Neuronal stem cell (in vitro differentiated cells): ENCODE measurements around the gene TLL1.
A peak's percentile ranks its signal among the peaks of the same experiment; 100 is the strongest.

Experiments
- DNase-seq: peaks from one replicate; pipeline ENCODE4 v3.0.0-alpha.2; 2013; ENCODE audit warnings: low spot score
- H2AFZ ChIP-seq: one replicate; pipeline ENCODE4 v1.6.1; 2013; ENCODE audit warnings: mild to moderate bottlenecking, low read length, inconsistent platforms
- H2AK5ac ChIP-seq: 2 replicates; pipeline ENCODE4 v1.6.1; 2013; ENCODE audit warnings: low read depth, mild to moderate bottlenecking, inconsistent platforms, low read length, moderate library complexity, mixed read lengths
- H2BK120ac ChIP-seq: 2 replicates; pipeline ENCODE4 v1.6.1; 2013; ENCODE audit warnings: low read depth, mild to moderate bottlenecking, inconsistent platforms, low read length, moderate library complexity, mixed read lengths
- H2BK12ac ChIP-seq: one replicate; pipeline ENCODE4 v1.6.1; 2013; ENCODE audit warnings: low read length, inconsistent platforms
- H2BK15ac ChIP-seq: 2 replicates; pipeline ENCODE4 v1.6.1; 2013; ENCODE audit warnings: mild to moderate bottlenecking, low read length, inconsistent platforms, mixed read lengths
- H2BK5ac ChIP-seq: one replicate; pipeline ENCODE4 v1.6.1; 2013; ENCODE audit warnings: inconsistent platforms, mild to moderate bottlenecking, low read length, moderate library complexity
- H3K14ac ChIP-seq: one replicate; pipeline ENCODE4 v1.6.1; 2013; ENCODE audit warnings: low read length, inconsistent platforms
- H3K18ac ChIP-seq: 2 replicates; pipeline ENCODE4 v1.6.1; 2013; ENCODE audit warnings: low read length, inconsistent platforms
- H3K23ac ChIP-seq: 2 replicates; pipeline ENCODE4 v1.6.1; 2013; ENCODE audit warnings: low read depth, mild to moderate bottlenecking, mixed read lengths, low read length, inconsistent platforms; ENCODE audit not compliant: poor library complexity
- H3K27ac ChIP-seq: replicated peaks from 3 replicates; pipeline ENCODE4 v1.5.1; 2013; ENCODE audit warnings: low read length, inconsistent platforms
- H3K27me3 ChIP-seq, 3 experiments: 2 replicates each; pipeline ENCODE4 v1.6.1; 2013; ENCODE audit warnings: low read length in 3 of 3, mild to moderate bottlenecking in 2 of 3, inconsistent platforms in 1 of 3, low read depth in 1 of 3, mixed read lengths in 1 of 3, moderate library complexity in 1 of 3; ENCODE audit not compliant: control insufficient read depth in 3 of 3, insufficient read depth in 3 of 3
- H3K36me3 ChIP-seq, 2 donors: replicated peaks in 1 of 2; 2 replicates each; pipeline ENCODE4 v1.6.1; 2013; ENCODE audit warnings: low read length in 2 of 2; ENCODE audit not compliant: control insufficient read depth in 2 of 2, insufficient read depth in 2 of 2
- H3K4ac ChIP-seq: 2 replicates; pipeline ENCODE4 v1.6.1; 2013; ENCODE audit warnings: inconsistent platforms, mild to moderate bottlenecking, low read length, moderate library complexity
- H3K4me1 ChIP-seq, 2 donors: 1 replicate in 1 of 2; 2 replicates in 1 of 2; pipeline ENCODE4 v1.6.1; 2013; ENCODE audit warnings: low read length in 2 of 2, low read depth in 1 of 2; ENCODE audit not compliant: control insufficient read depth in 2 of 2, insufficient read depth in 1 of 2
- H3K4me2 ChIP-seq: one replicate; pipeline ENCODE4 v1.6.1; 2013; ENCODE audit warnings: mild to moderate bottlenecking, low read length, inconsistent platforms; ENCODE audit not compliant: insufficient read depth, poor library complexity, severe bottlenecking
- H3K4me3 ChIP-seq, 2 donors: 2 replicates each; pipeline ENCODE4 v1.5.1; 2013; ENCODE audit warnings: low read length in 2 of 2, mild to moderate bottlenecking in 2 of 2, inconsistent platforms in 1 of 2, moderate library complexity in 1 of 2
- H3K79me1 ChIP-seq: one replicate; pipeline ENCODE4 v1.6.1; 2013; ENCODE audit warnings: low read depth, mild to moderate bottlenecking, inconsistent platforms, low read length, moderate library complexity
- H3K9ac ChIP-seq: one replicate; pipeline ENCODE4 v1.6.1; 2013; ENCODE audit warnings: mild to moderate bottlenecking, low read depth, low read length, inconsistent platforms; ENCODE audit not compliant: poor library complexity
- H3K9me3 ChIP-seq, 2 donors: replicated peaks in 1 of 2; 2 replicates each; pipeline versions ENCODE3 to v1.6.1; 2013; ENCODE audit warnings: low read length in 2 of 2, mild to moderate bottlenecking in 2 of 2, inconsistent platforms in 1 of 2, low read depth in 1 of 2, mixed read lengths in 1 of 2, moderate library complexity in 1 of 2; ENCODE audit not compliant: control insufficient read depth in 2 of 2, insufficient read depth in 1 of 2
- H4K8ac ChIP-seq: one replicate; pipeline ENCODE4 v1.6.1; 2013; ENCODE audit warnings: low read depth, mild to moderate bottlenecking, inconsistent platforms, low read length, moderate library complexity
- H4K91ac ChIP-seq: one replicate; pipeline ENCODE4 v1.6.1; 2013; ENCODE audit warnings: low read length, low read depth, mild to moderate bottlenecking, inconsistent platforms; ENCODE audit not compliant: poor library complexity
- WGBS, 2 donors: extraction: QIAGEN DNeasy Blood & Tissue Kit; methylation state at CpG; one replicate each; pipeline ENCODE4 v1.1.7; 2013; ENCODE audit warnings: missing lambda C conversion rate in 2 of 2, mixed read lengths in 1 of 2; ENCODE audit not compliant: insufficient read length in 2 of 2, insufficient replicate concordance in 1 of 2; ENCODE audit errors: extremely low coverage in 2 of 2; 5-methylcytosine and 5-hydroxymethylcytosine counted together

The TLL1 gene

GRCh38 chr4:165874072-165874790, 1.2 kb downstream of the TLL1 start:
- no peak overlapping the region for H2AK5ac ChIP-seq
- H3K14ac ChIP-seq, result no peak overlapping the region
- H3K4me2 ChIP-seq, result peak overlapping the region; percentile 99
- H3K79me1 ChIP-seq, result no peaks in the 10 kb centered on the region
- H3K4me3 ChIP-seq, result peak overlapping the region in 1 of 2 donors; percentile 77
- H3K27ac ChIP-seq, result no peak overlapping the region
- H3K4ac ChIP-seq, result no peak overlapping the region
- no peak overlapping the region for H4K8ac ChIP-seq
- H2BK15ac ChIP-seq, result no peak overlapping the region
- no peak overlapping the region for H4K91ac ChIP-seq
- no peaks in the 10 kb centered on the region for H3K9me3 ChIP-seq
- no peak overlapping the region for H2BK12ac ChIP-seq
- H2BK5ac ChIP-seq, result no peak overlapping the region
- peaks cover 4 to 10% of the 10 kb centered on the region in 2 donors for H3K4me1 ChIP-seq
- peaks cover 13 to 95% (median 35%) of the 10 kb centered on the region in 3 experiments for H3K27me3 ChIP-seq
- H2BK120ac ChIP-seq, result no peak overlapping the region
- no peak overlapping the region for H3K23ac ChIP-seq
- no peak overlapping the region for H3K18ac ChIP-seq
- H3K36me3 ChIP-seq, result no peaks in the 10 kb centered on the region
- DNase-seq, result peak; percentile 20
- no peak overlapping the region for H3K9ac ChIP-seq
- no CpG with 5 or more reads among the region's 27 CpGs for WGBS, 2 donors
- peak overlapping the region; percentile 93 for H2AFZ ChIP-seq

GRCh38 chr4:165874791-165875371, 1.8 kb downstream of the TLL1 start:
- H2AFZ ChIP-seq, result peak overlapping the region; percentile 72
- peak overlapping the region in 1 of 2 donors; percentile 24 for H3K4me3 ChIP-seq
- DNase-seq, result peak; percentile 41

GRCh38 chr4:165875446-165875845, 2.4 kb downstream of the TLL1 start:
- Histone ChIP-seq H3K27ac (no peak overlapping the region), H3K9ac (no peak overlapping the region), H3K27me3 (peaks cover 13 to 87% (median 35%) of the 10 kb centered on the region in 3 experiments), H2BK12ac (no peak overlapping the region), H2AFZ (no peak overlapping the region), H3K18ac (no peak overlapping the region), H2AK5ac (no peak overlapping the region), H2BK15ac (no peak overlapping the region), H4K8ac (no peak overlapping the region), H3K23ac (no peak overlapping the region), H3K4me3 (no peak overlapping the region), H2BK120ac (no peak overlapping the region), H2BK5ac (no peak overlapping the region), H3K36me3 (no peaks in the 10 kb centered on the region), H3K14ac (no peak overlapping the region), H3K4me2 (no peak overlapping the region), H3K9me3 (no peaks in the 10 kb centered on the region), H3K79me1 (no peaks in the 10 kb centered on the region), H3K4ac (no peak overlapping the region), H3K4me1 (peaks cover 3 to 10% of the 10 kb centered on the region in 2 donors), H4K91ac (no peak overlapping the region)
- WGBS, 2 donors, result no CpG with 5 or more reads among the region's 2 CpGs
- no peak for DNase-seq

More at GRCh38 chr4:165874791-165875371, 1.8 kb downstream of the TLL1 start:
- Histone ChIP-seq H3K79me1 (no peaks in the 10 kb centered on the region), H3K18ac (peak overlapping the region; percentile 80), H3K9ac (no peak overlapping the region), H3K4me2 (peak overlapping the region; percentile 99), H3K9me3 (no peaks in the 10 kb centered on the region), H2BK5ac (no peak overlapping the region), H3K4ac (no peak overlapping the region), H2BK15ac (no peak overlapping the region), H2BK12ac (peak overlapping the region; percentile 98), H3K27ac (no peak overlapping the region), H4K91ac (no peak overlapping the region), H4K8ac (no peak overlapping the region), H3K27me3 (peaks cover 13 to 93% (median 35%) of the 10 kb centered on the region in 3 experiments), H3K23ac (no peak overlapping the region), H2AK5ac (no peak overlapping the region), H2BK120ac (no peak overlapping the region), H3K14ac (no peak overlapping the region), H3K36me3 (no peaks in the 10 kb centered on the region), H3K4me1 (peaks cover 3 to 10% of the 10 kb centered on the region in 2 donors)
- WGBS, 2 donors, result no CpG with 5 or more reads among the region's 38 CpGs

- no peak for DNase-seq
- Histone ChIP-seq H3K9ac (no peak overlapping the region), H2BK120ac (no peak overlapping the region), H4K91ac (no peak overlapping the region), H3K4me1 (peaks cover 3 to 8% of the 10 kb centered on the region in 2 donors), H3K14ac (no peak overlapping the region), H2AFZ (no peak overlapping the region), H3K18ac (no peak overlapping the region), H2AK5ac (no peak overlapping the region), H4K8ac (no peak overlapping the region), H3K23ac (no peak overlapping the region), H2BK15ac (no peak overlapping the region), H2BK12ac (no peak overlapping the region), H2BK5ac (no peak overlapping the region), H3K4me3 (no peak overlapping the region), H3K9me3 (no peaks in the 10 kb centered on the region), H3K4ac (no peak overlapping the region), H3K79me1 (no peaks in the 10 kb centered on the region), H3K27ac (no peak overlapping the region), H3K36me3 (no peaks in the 10 kb centered on the region), H3K4me2 (no peak overlapping the region), H3K27me3 (peaks cover 13 to 80% (median 31%) of the 10 kb centered on the region in 3 experiments)
- WGBS, 2 donors, result no CpG with 5 or more reads among the region's 2 CpGs
These were observed 4.2 kb downstream of the TLL1 start for GRCh38 chr4:165877286-165877685.
